ENCODE data around the gene ADAMTS13. TPM values are rescaled to one million over a fixed set of nuclear protein-coding genes. Genes with fewer than 3 reads are reported as not detected.

Gene ADAMTS13
- total and polyA plus RNA-seq, 2 donors (not counting 3 experiments of a cell fraction or from before 2014, with no cell fraction given) = 1.5 to 2.5 TPM

DNA sequence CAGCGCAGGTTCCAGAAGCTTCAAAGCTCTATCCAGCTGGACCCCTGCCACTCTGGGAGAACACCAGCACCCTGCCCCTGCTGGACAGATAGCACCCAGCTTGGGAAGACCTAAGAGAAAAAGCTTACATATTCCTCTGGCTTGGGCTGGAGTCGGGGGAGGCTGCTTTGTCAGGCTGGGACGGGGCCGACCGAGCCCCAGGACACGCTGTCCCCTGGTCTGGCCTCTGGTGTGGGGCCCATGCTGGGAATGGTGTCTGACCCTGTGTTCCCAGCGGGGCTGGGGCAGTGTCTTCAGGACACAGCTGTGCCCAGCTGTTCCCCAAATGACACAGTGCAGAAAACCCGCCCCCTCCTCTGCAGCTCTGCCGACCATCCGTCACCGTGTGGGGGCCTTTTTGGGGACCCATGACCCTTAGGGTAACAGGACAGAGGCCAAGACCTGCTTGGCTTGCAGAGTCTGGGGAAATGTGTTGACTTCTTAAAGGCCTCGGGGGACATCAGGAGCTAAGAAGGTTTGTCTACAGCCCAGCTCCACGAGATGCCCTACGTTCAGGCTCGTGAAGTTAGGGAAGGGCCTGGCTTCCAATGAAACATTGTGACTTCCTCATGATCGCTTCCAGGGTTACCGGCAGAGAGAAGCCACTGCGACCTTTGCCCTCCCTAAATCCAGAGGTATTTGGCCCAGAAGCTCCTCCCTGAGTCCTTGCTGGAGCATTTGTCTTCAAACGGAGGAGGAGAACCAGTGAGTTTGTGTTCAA, 77.1 kb downstream of the ADAMTS13 start:
- H3K9ac ChIP-seq (replicated peaks; ENCODE audit: extremely low read depth, insufficient read depth, low read length) = no peak overlapping the region
- FAIRE-seq (no peak), DNase-seq (ENCODE audit: low read depth, low spot score) (no peak)
- no peaks in the 10 kb centered on the region for H3K4me1 ChIP-seq (ENCODE audit: control insufficient read depth, extremely low read depth, insufficient read depth, low read length)
- no peaks in the 10 kb centered on the region for H3K36me3 ChIP-seq (ENCODE audit: control insufficient read depth in 2 of 2, extremely low read depth in 1 of 2, insufficient read depth in 2 of 2, low read length in 2 of 2)
- intact Hi-C loops (cut with micrococcal nuclease) (no loop called here), dilution Hi-C loops (cut with MboI; ENCODE audit: extremely low pct_ligation_motif_present, low sequenced_read_pairs) (no loop called here)
- no peaks in the 10 kb centered on the region for H3K79me2 ChIP-seq (ENCODE audit: control insufficient read depth, insufficient read depth, low read length)
- H4K20me1 ChIP-seq (replicated peaks; ENCODE audit: control insufficient read depth, extremely low read depth, insufficient read depth, low read length) = no peaks in the 10 kb centered on the region
- CTCF ChIA-PET = interaction anchor here (1.1 to 1.9 kb wide), 3 partner anchors 10 to 313 kb away, joined by 3 to 9 read pairs (median 5); no protein-coding TSS in a partner anchor
- H3K9me1 ChIP-seq (replicated peaks; ENCODE audit: control insufficient read depth, extremely low read depth, insufficient read depth, low read length) = no peaks in the 10 kb centered on the region
- no peaks in the 10 kb centered on the region for H3K9me3 ChIP-seq (replicated peaks; ENCODE audit: control insufficient read depth, insufficient read depth, low read length)
- H2AFZ ChIP-seq (ENCODE audit: low read depth, low read length) = no peak overlapping the region
- H3K4me2 ChIP-seq (ENCODE audit: insufficient read depth, low read length) = no peak overlapping the region
- no peak overlapping the region for H3K4me3 ChIP-seq (replicated peaks in 1 of 3; ENCODE audit: insufficient read depth in 1 of 3, low read depth in 1 of 3, low read length in 3 of 3)
- H3K27me3 ChIP-seq (ENCODE audit: control insufficient read depth in 2 of 2, insufficient read depth in 2 of 2, low read length in 2 of 2) = no peaks in the 10 kb centered on the region
- TF ChIP-seq FOS (IDR thresholded peaks at IDR 0.05; ENCODE audit: borderline replicate concordance, insufficient read depth, low read length) (no peak), POLR2AphosphoS5 (IDR thresholded peaks at IDR 0.05; ENCODE audit: insufficient read depth, low read depth, low read length) (no peak), CTCF (IDR thresholded peaks at IDR 0.05; ENCODE audit: extremely low read depth in 1 of 2, insufficient read depth in 1 of 2, low read depth in 1 of 2, low read length in 2 of 2) (no peak), POLR2A (IDR thresholded peaks at IDR 0.05; ENCODE audit: low read depth, low read length) (no peak), EZH2 (IDR thresholded peaks at IDR 0.05; ENCODE audit: borderline replicate concordance, low read depth, low read length, severe bottlenecking) (no peak), GATA2 (IDR thresholded peaks at IDR 0.05; ENCODE audit: insufficient read depth, insufficient read length, low read depth, low read length) (no peak), JUN (IDR thresholded peaks at IDR 0.05; ENCODE audit: borderline replicate concordance, insufficient read depth, insufficient read length, low read depth) (no peak), MYC (IDR thresholded peaks at IDR 0.05; ENCODE audit: low read depth, low read length) (no peak)
- TF ChIP-seq, protein P1, sequence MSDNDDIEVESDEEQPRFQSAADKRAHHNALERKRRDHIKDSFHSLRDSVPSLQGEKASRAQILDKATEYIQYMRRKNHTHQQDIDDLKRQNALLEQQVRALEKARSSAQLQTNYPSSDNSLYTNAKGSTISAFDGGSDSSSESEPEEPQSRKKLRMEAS (IDR thresholded peaks at IDR 0.05; ENCODE audit: insufficient read depth, insufficient read length) = no peak
- H3K27ac ChIP-seq (ENCODE audit: insufficient read depth, low read depth, low read length) = no peak overlapping the region
- POLR2A ChIA-PET = no interaction called here
- BruUV-seq (replicated peaks) = no TSS peak

Data from endothelial cell of umbilical vein (primary cell).